SK-N-SH (cell line): ENCODE results near the gene RAD51B. TPM values are rescaled to one million over a fixed set of nuclear protein-coding genes. Genes with fewer than 3 reads are reported as not detected.

Experiments used
- CTCF ChIA-PET: fragments of 300-600, 350-600 bp; formaldehyde crosslinking; extraction: SDS; loops from one replicate; lab custom pipeline; 2021; lab: Yijun Ruan, JAX
- POLR2A ChIA-PET: fragments of 350-600 bp; sonication (Branson Sonifier 250); formaldehyde crosslinking; extraction: SDS; loops from one replicate; lab custom pipeline; 2020; ENCODE audit warnings: antibody characterized with exemption, inconsistent platforms; lab: Yijun Ruan, JAX
- DNase-seq: peaks from one replicate; pipeline ENCODE4 v3.0.0; 2012
- H2AFZ ChIP-seq: fragments of 200-600 bp; sonication (generic); 2 replicates; pipeline ENCODE4 v1.8.1; 2016; ENCODE audit warnings: antibody characterized with exemption, mild to moderate bottlenecking, low read depth
- H3F3A ChIP-seq: fragments of 200-600 bp; sonication (generic); replicated peaks from 2 replicates; pipeline ENCODE3; 2016; ENCODE audit warnings: antibody characterized with exemption, mild to moderate bottlenecking; ENCODE audit not compliant: insufficient read depth
- H3K27ac ChIP-seq, 2 experiments: fragments of 200-500 bp in 1 of 2; fragments of 200-600 bp in 1 of 2; sonication (Bioruptor generic) in 1 of 2; sonication (generic), shearing (Covaris generic) in 1 of 2; 2 replicates each; pipeline versions ENCODE4 v1.5.1 to v1.6.1; 2014 to 2016; ENCODE audit warnings: low read depth in 2 of 2, inconsistent platforms in 1 of 2, low read length in 1 of 2, mild to moderate bottlenecking in 1 of 2, mixed read lengths in 1 of 2
- H3K27me3 ChIP-seq: fragments of 200-600 bp; sonication (generic), shearing (Covaris generic); 2 replicates; pipeline ENCODE4 v1.6.1; 2016; ENCODE audit warnings: mixed run types; ENCODE audit not compliant: insufficient read depth
- H3K36me3 ChIP-seq, 2 experiments: fragments of 200-500 bp in 1 of 2; fragments of 200-600 bp in 1 of 2; sonication (Bioruptor generic) in 1 of 2; sonication (generic) in 1 of 2; replicated peaks in 1 of 2; 2 replicates each; pipeline versions ENCODE3 to v1.5.1; 2014 to 2016; ENCODE audit warnings: low read length in 1 of 2, mild to moderate bottlenecking in 1 of 2; ENCODE audit not compliant: insufficient read depth in 2 of 2, control insufficient read depth in 1 of 2
- H3K4me1 ChIP-seq, 2 experiments: fragments of 200-500 bp in 1 of 2; fragments of 200-600 bp in 1 of 2; sonication (Bioruptor generic) in 1 of 2; sonication (generic), shearing (Covaris generic) in 1 of 2; 2 replicates each; pipeline versions ENCODE4 v1.5.1 to v1.6.1; 2014 to 2016; ENCODE audit warnings: low read depth in 1 of 2, low read length in 1 of 2, mixed run types in 1 of 2; ENCODE audit not compliant: insufficient read depth in 2 of 2, control insufficient read depth in 1 of 2
- H3K4me2 ChIP-seq: fragments of 200-600 bp; sonication (generic), shearing (Covaris generic); 2 replicates; pipeline ENCODE4 v1.6.1; 2017; ENCODE audit warnings: mixed run types
- H3K4me3 ChIP-seq, 2 experiments: fragments of 200-500 bp in 1 of 2; fragments of 200-600 bp in 1 of 2; sonication (Bioruptor generic) in 1 of 2; sonication (generic), shearing (Covaris generic) in 1 of 2; 2 replicates each; pipeline versions ENCODE4 v1.5.1 to v1.8.1; 2014 to 2016; ENCODE audit warnings: low read depth in 2 of 2, inconsistent platforms in 1 of 2, low read length in 1 of 2, mild to moderate bottlenecking in 1 of 2, mixed read lengths in 1 of 2, moderate library complexity in 1 of 2
- H3K79me2 ChIP-seq: fragments of 200-600 bp; sonication (generic); 2 replicates; pipeline ENCODE4 v1.8.1; 2017; ENCODE audit warnings: mild to moderate bottlenecking; ENCODE audit not compliant: insufficient read depth
- H3K9ac ChIP-seq: fragments of 200-600 bp; sonication (generic); 2 replicates; pipeline ENCODE4 v1.6.1; 2017; ENCODE audit warnings: mixed run types
- H3K9me2 ChIP-seq: fragments of 200-600 bp; sonication (generic); 2 replicates; pipeline ENCODE4 v1.6.1; 2017; ENCODE audit warnings: mixed run types
- H3K9me3 ChIP-seq: fragments of 200-600 bp; sonication (generic); 2 replicates; pipeline ENCODE4 v1.6.1; 2017; ENCODE audit warnings: mixed run types, mild to moderate bottlenecking, moderate library complexity
- H4K20me1 ChIP-seq: fragments of 200-600 bp; sonication (generic); 2 replicates; pipeline ENCODE4 v1.6.1; 2017; ENCODE audit warnings: mild to moderate bottlenecking, mixed run types; ENCODE audit not compliant: insufficient read depth
- CHD2 ChIP-seq: fragments of 150-350 bp; IDR thresholded peaks from 2 replicates; pipeline ENCODE4 v1.6.1; 2018; ENCODE audit warnings: low read length; ENCODE audit not compliant: partially characterized antibody
- ELF1 ChIP-seq: IDR thresholded peaks from 2 replicates; pipeline ENCODE4 v1.4.0; 2012
- EP300 ChIP-seq, 2 experiments: IDR thresholded peaks; 2 replicates each; pipeline versions ENCODE4 v1.4.0 to v1.6.1; 2012; ENCODE audit warnings: borderline replicate concordance in 1 of 2, low read depth in 1 of 2, low read length in 1 of 2
- FOXJ3 ChIP-seq: sonication (generic); formaldehyde crosslinking; IDR thresholded peaks from 2 replicates; pipeline ENCODE4 v1.5.1; 2020; ENCODE audit warnings: mild to moderate bottlenecking, missing genetic modification reagents
- GABPA ChIP-seq: IDR thresholded peaks from 2 replicates; pipeline ENCODE4 v1.4.0; 2012; ENCODE audit warnings: low read depth, mild to moderate bottlenecking
- GATA2 ChIP-seq: sonication (generic); formaldehyde crosslinking; IDR thresholded peaks from 2 replicates; pipeline ENCODE4 v1.5.0; 2020; ENCODE audit warnings: mild to moderate bottlenecking, missing genetic modification reagents
- MEF2A ChIP-seq: IDR thresholded peaks from 2 replicates; pipeline ENCODE4 v1.4.0; 2012; ENCODE audit warnings: low read depth, borderline replicate concordance
- NRF1 ChIP-seq: IDR thresholded peaks from 2 replicates; pipeline ENCODE4 v1.6.1; 2012; ENCODE audit warnings: low read depth, mild to moderate bottlenecking, low read length
- RXRA ChIP-seq: IDR thresholded peaks from 2 replicates; pipeline ENCODE4 v1.4.0; 2012; ENCODE audit warnings: low read depth, mild to moderate bottlenecking, borderline replicate concordance
- TEAD4 ChIP-seq: IDR thresholded peaks from 2 replicates; pipeline ENCODE4 v1.4.0; 2012; ENCODE audit warnings: mild to moderate bottlenecking, borderline replicate concordance; ENCODE audit not compliant: insufficient read depth
- YY1 ChIP-seq: IDR thresholded peaks from 2 replicates; pipeline ENCODE4 v1.4.0; 2012; ENCODE audit warnings: low read depth, mild to moderate bottlenecking
- ZBTB33 ChIP-seq: IDR thresholded peaks from 2 replicates; pipeline ENCODE4 v1.4.0; 2012; ENCODE audit warnings: low read depth, borderline replicate concordance
- WGBS: methylation state at CpG from one replicate; pipeline ENCODE4 v1.1.6; 2017; ENCODE audit warnings: low lambda C conversion rate; 5-methylcytosine and 5-hydroxymethylcytosine counted together
- polyA plus RNA-seq, 3 experiments: library from polyadenylated mRNA; depleted of rRNA; stranded (reverse); fragments of >200 nt; gene quantifications; 2 replicates each; pipeline ENCODE4 v1.2.3, GENCODE V29; 2012
- TF ChIP-seq, protein P1 (sequence below): IDR thresholded peaks from 2 replicates; pipeline ENCODE4; 2012
- TF ChIP-seq, protein P2 (sequence below): fragments of 200-600 bp; sonication (generic); IDR thresholded peaks from 2 replicates; pipeline ENCODE4 v1.6.1; 2017; ENCODE audit warnings: antibody characterized with exemption, mild to moderate bottlenecking, moderate library complexity

The RAD51B gene
- polyA plus RNA-seq, 1 of the 3 experiments (the other 2 are of a cell fraction) = 6.0 TPM

DNA sequence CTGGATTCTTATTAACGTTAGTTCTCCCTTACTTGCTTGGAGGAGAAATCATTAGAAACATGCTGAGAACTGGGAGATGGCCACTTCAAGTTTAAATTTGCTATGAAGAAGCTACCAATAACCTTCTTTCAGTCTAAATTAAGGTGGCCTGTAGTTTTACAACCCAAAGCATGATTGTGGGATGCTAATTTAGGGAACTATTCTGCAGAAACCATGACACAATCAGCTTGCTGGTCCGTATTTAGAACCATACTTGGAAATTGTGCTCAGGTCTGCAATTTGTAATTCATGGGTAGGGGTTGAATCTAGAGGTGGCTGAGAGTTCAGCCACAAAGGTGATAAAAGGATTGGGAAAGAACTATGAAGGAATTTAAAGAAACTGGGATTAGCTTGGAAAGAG is 405.7 kb downstream of the RAD51B start:
- H3K79me2 ChIP-seq = no peaks in the 10 kb centered on the region
- H3K4me2 ChIP-seq = no peak overlapping the region
- no peaks in the 10 kb centered on the region for H3K27me3 ChIP-seq
- TF ChIP-seq CHD2 (no peak), ZBTB33 (no peak), MEF2A (no peak), ELF1 (no peak), FOXJ3 (CRISPR knock-in tag) (no peak), RXRA (no peak), EP300 (IDR thresholded peaks at IDR 0.05; ENCODE audit: borderline replicate concordance in 1 of 2, low read depth in 1 of 2, low read length in 1 of 2) (no peak), GABPA (no peak), NRF1 (no peak)
- TF ChIP-seq, protein P1, sequence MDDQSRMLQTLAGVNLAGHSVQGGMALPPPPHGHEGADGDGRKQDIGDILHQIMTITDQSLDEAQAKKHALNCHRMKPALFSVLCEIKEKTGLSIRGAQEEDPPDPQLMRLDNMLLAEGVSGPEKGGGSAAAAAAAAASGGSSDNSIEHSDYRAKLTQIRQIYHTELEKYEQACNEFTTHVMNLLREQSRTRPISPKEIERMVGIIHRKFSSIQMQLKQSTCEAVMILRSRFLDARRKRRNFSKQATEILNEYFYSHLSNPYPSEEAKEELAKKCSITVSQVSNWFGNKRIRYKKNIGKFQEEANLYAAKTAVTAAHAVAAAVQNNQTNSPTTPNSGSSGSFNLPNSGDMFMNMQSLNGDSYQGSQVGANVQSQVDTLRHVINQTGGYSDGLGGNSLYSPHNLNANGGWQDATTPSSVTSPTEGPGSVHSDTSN = no peak
- TF ChIP-seq, protein P2, sequence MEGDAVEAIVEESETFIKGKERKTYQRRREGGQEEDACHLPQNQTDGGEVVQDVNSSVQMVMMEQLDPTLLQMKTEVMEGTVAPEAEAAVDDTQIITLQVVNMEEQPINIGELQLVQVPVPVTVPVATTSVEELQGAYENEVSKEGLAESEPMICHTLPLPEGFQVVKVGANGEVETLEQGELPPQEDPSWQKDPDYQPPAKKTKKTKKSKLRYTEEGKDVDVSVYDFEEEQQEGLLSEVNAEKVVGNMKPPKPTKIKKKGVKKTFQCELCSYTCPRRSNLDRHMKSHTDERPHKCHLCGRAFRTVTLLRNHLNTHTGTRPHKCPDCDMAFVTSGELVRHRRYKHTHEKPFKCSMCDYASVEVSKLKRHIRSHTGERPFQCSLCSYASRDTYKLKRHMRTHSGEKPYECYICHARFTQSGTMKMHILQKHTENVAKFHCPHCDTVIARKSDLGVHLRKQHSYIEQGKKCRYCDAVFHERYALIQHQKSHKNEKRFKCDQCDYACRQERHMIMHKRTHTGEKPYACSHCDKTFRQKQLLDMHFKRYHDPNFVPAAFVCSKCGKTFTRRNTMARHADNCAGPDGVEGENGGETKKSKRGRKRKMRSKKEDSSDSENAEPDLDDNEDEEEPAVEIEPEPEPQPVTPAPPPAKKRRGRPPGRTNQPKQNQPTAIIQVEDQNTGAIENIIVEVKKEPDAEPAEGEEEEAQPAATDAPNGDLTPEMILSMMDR = no peak
- ChIA-PET CTCF (interaction anchor here (0.9 to 1.6 kb wide), 5 partner anchors 13 to 600 kb away, joined by 3 to 5 read pairs (median 4); no protein-coding TSS in a partner anchor), POLR2A (no interaction called here)
- H3K9ac ChIP-seq = no peak overlapping the region
- no peaks in the 10 kb centered on the region; a peak in 1 of 4 replicates for H3K4me1 ChIP-seq
- no peaks in the 10 kb centered on the region for H3K36me3 ChIP-seq
- no peak for DNase-seq
- no peaks in the 10 kb centered on the region for H3K9me3 ChIP-seq
- H3K4me3 ChIP-seq = no peak overlapping the region
- H4K20me1 ChIP-seq = no peaks in the 10 kb centered on the region
- H3K9me2 ChIP-seq = no peaks in the 10 kb centered on the region
- no peak overlapping the region for H3K27ac ChIP-seq
- H2AFZ ChIP-seq = no peak overlapping the region
- H3F3A ChIP-seq = no peaks in the 10 kb centered on the region
- WGBS = 92% methylated on average over 2 of the region's 2 CpGs

DNA sequence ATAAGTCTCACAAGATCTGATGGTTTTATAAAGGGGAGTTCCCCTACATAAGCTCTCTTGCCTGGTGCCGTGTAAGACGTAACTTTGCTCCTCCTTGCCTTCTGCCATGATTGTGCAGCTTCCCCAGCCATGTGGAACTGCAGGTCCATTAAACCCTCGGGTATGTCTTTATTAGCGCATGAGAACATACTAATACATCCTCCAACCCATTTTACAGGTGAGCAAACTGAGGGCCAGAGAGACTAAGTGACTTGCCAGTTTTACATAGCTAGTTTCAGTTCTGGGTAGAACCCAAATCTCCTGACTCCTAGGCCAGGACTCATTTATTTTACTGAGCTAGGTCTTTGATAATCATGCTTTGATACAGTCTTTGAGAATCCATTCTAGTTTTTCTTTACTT is 406.9 kb downstream of the RAD51B start:
- Histone ChIP-seq H4K20me1 (no peaks in the 10 kb centered on the region), H3K9me2 (no peaks in the 10 kb centered on the region), H3K4me1 (peaks cover 0 to 9% of the 10 kb centered on the region in 2 experiments; a peak in 2 of 4 replicates), H3K36me3 (no peaks in the 10 kb centered on the region), H3K27me3 (no peaks in the 10 kb centered on the region), H3K79me2 (no peaks in the 10 kb centered on the region), H3K4me3 (no peak overlapping the region), H3K4me2 (no peak overlapping the region), H2AFZ (no peak overlapping the region), H3K9ac (no peak overlapping the region), H3F3A (peaks cover 9% of the 10 kb centered on the region), H3K27ac (no peak overlapping the region)
- CTCF ChIA-PET = interaction anchor here (1.3 to 1.5 kb wide), 2 partner anchors 21 to 562 kb away, joined by 3 to 5 read pairs; no protein-coding TSS in a partner anchor
- DNase-seq = no peak
- TF ChIP-seq CHD2 (no peak), GATA2 (CRISPR knock-in tag) (no peak), NRF1 (no peak), MEF2A (no peak), YY1 (no peak), RXRA (no peak), ELF1 (no peak), TEAD4 (no peak)
- TF ChIP-seq, all 33 proteins: peak for 0
- WGBS = 85% methylated on average over 4 of the region's 4 CpGs
- H3K9me3 ChIP-seq = no peaks in the 10 kb centered on the region
- POLR2A ChIA-PET = no interaction called here
